Loucy (cell line): Measurements from ENCODE around the gene RPS28.
"Not testable (repeated sequence)": the region's sequence is repeated elsewhere in the genome, so short reads cannot be mapped to it uniquely, and the experiment has no call there.

Experiments
- CTCF ChIP-seq: fragments of 200-600 bp; sonication (generic); conservative IDR thresholded peaks from 2 replicates; pipeline ENCODE4 v1.5.1; 2014; ENCODE audit warnings: mild to moderate bottlenecking, antibody characterized with exemption, low read length
- EZH2phosphoT487 ChIP-seq: fragments of 200-600 bp; IDR thresholded peaks from 2 replicates; pipeline ENCODE4 v1.6.1; 2018; ENCODE audit warnings: antibody characterized with exemption, mild to moderate bottlenecking, moderate library complexity, borderline replicate concordance

- not testable (repeated sequence) for TF ChIP-seq CTCF, EZH2phosphoT487
Measured at GRCh38 chr19:8291337-8291736, 30.0 kb upstream of the RPS28 start.
